ENCODE data around the gene AATK.
"Not testable (repeated sequence)": the region's sequence is repeated elsewhere in the genome, so short reads cannot be mapped to it uniquely, and the experiment has no call there.

AATK gene

DNA sequence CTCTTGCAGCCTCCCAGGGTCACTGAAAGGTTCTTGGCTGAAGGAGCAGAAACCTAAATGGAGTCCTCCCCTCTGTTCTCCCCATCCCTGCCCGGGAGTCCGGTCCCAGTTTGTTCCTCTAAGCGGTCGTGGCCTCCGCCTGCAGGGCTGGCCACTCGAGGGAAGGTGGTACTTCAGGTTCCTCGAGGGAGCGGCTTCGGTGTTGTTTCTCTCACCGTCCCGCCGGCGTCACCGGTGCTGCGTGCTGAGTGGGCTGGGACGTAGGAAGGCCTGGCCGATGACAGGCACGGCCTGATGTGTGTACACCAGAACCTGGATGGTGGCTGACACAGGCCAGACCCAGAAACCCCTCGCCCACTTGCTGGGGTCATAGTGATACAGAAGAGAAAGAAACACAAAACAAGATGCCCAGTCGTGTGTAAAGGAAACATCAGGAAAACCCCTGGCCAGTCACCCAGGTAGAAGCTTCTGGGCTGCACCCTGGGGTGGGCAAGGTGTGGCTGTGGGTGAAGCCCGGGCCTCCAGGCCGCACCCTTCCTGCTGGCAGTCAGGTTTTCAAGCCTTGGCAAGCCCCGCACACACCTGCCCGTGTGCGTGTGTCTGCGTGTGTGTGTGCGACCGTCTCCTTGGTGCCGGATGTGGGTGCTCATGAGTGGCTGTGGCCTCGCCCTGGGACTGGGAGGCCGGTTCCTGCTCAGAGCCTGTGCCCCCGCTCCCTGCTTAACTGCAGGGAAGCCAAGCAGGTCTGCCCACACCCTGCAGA is 79.1 kb downstream of the AATK start:
- DNase-seq, result no peak

DNA sequence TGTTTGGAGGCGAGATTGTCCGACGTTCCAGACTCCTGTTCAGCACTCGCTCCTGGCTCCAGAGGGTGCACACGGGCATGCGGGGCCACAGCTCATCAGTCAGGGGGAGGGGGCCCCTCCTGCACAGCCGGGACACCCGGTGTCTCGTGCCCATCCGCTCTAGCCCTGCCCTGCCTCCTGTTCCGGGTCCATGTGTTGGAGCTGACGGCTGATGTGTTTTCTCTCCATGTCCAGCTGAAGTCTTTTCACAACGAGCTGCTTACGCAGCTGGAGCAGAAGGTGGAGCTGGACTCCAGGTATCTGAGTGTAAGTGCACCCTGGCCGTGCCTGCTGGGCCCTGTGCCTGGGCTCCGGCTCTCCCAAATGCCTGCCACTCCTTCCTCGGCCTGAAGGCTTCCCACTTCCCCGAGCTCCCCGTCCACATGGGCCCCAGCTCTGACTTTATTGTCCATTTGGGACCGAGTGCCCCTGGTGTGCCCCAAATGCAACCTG is 80.6 kb downstream of the AATK start:
- DNase-seq, result no peak

DNA sequence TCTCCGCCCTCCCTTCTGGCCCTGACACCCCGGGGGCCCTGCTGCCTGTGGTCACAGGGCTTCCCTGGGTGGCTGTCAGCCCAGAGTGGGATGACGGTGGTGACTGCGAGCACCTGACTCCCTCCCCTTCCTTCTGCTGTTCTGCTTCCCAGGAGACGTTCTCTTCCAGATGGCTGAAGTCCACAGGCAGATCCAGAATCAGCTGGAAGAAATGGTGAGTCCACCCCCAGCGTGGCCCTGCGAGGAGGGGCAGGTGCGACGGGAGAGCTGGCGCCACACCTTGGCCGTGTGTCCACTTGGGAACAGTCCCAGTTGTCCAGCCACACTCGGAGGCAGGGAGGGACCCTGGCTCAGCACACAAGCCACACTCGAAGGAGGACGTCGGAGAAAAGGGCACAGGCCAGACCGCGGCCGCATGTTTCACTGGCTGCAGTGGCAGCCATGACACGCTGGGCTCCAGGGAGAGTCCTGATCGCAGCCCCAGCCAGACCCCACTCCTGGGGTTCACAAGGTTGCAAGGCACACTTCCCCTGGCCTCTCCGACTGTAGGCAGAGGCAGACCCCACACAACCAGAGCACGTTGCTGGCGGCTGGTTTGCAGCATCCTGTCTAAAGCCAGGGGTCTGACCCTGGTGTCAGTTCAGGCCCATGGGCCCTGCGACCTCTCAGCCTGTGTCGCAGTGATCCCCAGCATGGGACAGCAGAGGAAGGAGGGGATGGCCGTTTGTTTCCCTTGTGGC is 81.2 kb downstream of the AATK start:
- no peak for DNase-seq

DNA sequence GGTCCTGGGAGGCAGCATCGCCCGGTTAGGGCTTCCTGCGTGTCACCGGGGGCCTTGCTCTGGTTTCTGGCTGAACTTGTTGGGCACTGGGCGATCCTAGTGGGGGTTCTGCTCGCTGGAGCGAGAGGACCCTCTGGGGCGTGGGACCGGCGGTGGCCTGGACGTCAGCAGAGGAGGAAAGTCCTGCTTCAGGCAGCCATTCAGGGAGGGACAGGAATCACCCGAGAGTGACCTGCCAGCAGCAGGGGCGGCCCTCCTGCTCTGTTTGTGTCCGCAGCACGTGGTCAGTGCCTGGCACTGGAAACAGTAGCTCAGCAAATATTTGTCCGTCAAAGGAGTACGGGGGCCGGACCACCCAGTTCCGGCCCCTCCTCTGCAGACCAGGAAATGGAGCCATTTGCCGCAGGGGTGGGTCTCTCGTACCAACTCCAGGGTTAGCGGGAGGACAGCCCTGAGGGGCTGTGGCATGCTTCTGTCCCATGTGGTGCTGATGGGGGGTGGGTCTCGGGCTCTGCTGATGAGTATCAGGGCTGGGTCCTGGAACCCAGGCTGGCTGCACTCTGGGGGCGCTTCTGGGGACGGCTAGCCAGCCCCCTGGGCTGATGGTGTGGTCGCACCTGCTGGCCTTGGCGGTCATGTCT is 82.8 kb downstream of the AATK start:
- no peak for DNase-seq

DNA sequence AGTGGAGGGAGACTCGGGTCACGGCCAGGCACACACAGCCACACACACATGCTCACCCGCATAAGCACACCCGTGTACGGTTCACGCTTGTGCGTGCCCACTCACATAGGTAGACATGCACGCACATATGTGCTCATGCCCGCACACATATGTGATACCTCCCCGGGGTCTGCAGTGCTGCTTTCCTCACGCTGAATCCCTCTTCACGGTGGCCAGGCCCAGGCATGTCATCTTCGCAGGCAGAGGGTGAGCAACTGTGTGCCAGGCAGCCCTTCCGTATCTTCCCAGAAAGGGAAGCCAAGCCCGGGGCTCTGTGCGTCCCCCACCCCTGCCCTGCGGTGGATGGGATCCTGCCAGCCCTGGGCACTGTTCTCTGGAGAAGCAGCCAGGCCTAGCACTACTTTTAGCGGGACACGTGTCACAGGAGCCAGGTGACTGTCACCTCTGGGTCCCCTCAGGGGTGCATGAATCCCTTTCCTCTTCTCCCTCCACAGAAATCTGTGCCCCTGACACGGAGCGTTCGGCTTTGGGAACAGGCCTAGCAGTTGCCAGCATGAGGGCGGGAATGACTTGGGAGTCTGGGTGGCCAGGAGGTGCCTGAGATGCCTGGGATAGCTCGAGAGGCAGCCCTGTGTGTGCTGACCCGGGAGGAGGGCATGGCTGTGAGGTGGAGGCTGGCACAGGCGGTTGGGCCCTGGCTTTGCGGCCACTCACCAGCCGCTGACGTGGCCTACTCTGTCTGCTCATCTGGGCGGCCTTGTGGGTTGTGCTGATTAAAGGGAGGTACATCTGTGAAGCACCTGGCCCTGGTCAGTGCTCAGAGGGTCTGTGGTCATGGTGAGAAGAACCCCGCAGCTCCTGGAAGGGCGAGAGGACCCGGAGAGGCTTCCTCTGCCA is 83.6 kb downstream of the AATK start:
- no peak for DNase-seq

DNA sequence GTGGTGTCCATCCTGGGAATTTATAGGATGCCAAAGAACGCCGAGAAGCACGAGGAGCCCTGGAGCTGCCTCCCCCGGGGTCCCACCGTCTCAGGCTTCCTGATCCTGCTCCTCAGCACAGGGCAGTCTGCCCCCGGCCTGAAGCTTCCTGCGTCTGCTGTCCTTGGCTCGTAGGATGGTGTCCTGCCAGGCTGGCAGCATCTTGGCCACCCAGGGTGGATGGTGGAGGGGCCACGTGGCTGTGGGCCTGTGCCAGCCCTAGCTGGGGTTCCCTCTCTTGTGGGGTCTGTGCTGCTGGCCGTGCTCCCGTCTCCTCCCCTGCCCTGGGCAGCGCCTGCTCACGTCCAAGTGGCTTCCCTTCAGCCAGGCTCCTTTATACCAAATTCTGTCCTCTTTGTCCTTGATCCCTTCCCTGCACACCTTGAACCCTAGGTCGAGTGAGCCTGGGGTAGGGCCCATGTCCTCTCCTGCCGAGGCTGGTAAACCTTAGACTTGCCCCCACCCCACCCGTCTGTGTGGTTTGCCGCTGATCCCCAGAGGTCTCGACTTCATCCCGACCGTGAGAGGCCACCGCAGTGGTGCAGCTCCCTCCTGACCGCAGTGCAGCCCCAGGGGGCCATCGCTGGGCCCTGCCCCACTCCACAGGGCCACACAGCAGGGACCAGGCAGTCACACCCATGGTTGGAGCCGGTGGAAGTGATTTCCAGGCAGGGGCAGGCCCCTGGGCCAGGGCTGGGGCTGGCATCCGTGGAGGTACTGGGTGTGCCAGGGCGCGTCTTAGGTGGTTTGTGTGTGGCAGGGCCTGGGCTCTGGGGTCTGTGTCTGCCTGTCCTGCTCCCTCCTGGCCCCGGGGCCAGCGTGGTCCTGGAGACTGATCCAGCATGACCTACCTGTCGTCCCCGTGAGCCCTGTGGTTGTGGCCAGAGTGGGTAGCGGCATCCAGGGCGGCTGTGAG is 84.5 kb downstream of the AATK start:
- DNase-seq, result no peak

DNA sequence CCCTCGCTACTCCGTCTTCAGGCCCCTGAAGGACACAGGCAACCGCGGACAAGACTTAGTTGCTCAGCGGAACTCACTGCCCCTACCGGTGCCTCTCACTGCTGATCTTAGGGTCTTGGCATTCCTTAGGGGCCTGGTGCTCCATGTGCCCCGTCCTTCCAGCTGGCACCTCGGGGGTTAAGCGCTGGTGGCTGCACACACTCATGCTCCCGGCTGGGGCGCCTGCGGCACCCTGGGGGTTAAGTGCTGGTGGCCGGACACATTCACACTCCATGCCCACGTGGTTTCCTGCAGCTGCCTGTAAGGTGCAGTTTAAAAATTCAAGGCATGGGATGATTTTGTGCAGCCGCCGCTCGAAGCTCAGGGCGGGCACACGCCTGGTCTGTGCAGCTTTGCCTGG is 86.0 kb downstream of the AATK start:
- no peak for DNase-seq

DNA sequence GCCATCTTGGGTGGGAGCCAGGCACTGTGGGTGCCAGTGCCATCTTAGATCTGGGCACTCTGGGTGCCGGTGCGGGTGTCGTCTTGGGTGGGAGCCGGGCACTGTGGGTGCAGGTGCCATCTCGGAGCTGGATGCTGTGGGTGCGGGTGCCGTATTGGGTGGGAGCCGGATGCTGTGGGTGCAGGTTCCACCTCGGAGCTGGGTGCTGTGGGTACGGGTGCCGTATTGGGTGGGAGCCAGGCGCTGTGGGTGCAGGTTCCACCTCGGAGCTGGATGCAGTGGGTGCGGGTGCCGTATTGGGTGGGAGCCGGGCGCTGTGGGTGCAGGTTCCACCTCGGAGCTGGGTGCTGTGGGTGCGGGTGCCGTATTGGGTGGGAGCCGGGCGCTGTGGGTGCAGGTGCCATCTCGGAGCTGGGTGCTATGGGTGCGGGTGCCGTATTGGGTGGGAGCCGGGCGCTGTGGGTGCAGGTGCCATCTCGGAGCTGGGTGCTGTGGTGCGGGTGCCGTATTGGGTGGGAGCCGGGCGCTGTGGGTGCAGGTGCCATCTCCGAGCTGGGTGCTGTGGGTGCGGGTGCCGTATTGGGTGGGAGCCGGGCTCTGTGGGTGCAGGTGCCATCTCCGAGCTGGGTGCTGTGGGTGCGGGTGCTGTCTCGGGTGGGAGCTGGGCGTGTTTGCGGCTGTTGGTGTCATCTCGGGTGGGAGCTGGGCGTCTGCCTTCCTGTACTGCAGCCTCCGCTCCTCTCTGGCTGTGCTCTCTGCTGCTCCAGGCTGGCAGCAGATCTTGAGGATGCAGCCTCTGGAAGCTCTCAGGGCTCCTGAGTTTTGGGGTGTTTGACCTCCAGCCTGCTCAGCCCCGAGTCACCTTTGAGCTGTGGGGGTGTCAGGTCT is 87.8 kb downstream of the AATK start:
- DNase-seq, result not testable (repeated sequence)

DNA sequence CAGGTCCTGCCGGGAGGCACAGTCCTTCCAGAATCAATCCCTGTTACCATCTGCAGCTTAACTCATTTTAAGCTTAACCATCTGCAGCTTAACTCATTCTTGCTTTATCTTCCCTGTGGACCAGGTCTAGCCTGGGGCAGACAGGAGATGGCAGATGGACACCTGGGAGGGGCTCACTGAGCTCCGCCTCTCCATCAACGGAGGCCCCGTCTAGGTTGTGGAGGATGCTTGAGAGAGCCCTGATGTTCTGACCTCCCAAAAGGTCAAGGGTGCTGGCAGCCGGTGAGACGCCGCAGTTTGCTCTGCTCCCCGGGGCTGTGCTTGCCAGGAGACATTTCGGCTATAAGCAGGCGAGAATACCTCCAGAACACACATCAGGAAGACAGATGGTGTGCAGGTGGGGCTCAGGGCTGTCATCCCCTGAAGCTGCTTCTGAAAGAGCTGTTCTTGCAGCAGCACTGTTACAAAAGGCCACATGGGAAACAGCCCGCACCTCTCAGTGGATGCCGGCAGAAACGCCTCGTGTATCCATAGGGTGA is 89.8 kb downstream of the AATK start:
- no peak for DNase-seq

DNA sequence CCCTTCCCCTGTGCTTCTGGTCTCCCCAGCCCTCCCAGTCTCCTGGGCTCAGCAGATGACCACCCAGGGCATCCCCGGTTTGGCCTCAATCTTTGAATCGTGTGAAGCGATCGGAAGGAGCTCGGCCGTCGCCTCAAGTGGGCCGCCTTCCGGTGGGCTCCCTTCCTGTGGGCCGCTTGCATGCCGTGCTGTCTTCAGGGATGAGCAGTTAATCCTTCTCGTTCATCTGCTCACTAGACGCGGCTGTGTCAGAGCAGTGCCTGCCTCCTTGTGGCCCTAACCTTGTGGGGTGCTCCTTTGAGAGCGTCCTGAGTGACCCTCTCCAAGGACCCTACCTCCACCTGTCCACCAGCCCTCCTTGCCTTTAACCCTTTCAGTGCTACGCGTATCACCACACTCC is 90.7 kb downstream of the AATK start:
- DNase-seq, result no peak

DNA sequence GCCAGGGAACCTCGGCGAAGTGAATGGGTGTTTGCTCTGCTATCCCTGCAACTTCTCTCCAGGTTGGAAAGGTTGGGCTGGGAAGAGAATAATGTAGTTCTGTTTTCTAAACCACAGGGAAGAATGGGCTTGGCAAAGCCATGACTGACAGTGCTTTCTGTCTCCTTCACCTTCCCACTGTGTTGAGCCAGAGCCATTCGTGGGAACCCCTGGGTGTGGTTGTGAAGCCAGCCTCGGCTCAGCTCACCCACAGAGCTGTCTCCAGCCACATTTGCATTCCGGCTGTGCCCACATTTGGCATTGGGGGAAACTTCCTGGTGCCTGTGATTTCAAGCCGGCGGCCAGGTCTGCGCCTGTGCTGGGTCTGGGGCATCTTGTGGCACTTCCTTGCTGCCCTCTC is 91.1 kb downstream of the AATK start:
- no peak for DNase-seq

DNA sequence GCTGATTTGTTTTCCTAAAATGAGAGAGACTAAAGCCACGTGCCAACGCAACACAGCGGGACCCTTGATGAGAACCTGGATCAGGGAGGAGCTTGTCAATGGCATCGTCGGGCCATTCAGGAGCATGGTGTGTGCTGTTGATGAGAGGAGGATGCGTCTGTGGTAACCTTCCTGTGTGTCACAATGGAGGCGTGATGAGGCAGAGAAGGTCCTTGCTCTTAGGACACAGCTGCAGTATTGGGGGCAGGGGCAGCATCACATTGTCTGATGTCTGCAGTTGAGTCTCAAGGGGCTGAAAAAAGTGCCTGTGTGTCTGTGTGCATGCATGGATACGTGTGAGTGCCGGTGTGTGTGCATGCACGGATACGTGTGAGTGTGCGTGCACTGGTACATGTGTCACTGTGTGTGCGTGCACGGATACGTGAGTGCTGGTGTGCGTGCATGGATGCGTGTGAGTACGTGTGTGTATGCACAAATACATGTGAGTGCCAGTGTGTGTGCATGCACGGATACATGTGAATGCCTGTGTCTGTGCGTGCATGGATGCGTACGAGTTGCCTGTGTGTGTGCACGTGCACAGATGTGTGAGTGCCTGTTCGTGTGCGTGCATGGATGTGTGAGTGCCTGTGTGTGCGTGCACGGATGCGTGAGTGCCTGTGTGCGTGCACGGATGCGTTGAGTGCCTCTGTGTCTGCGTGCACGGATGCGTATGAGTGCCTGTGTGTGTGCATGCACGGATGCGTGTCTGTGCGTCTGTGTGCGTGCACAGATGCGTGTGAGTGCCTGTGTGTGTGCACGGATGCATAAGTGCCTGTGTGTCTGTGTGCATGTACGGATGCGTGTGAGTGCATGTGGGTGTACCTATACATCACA is 91.8 kb downstream of the AATK start:
- no peak for DNase-seq

DNA sequence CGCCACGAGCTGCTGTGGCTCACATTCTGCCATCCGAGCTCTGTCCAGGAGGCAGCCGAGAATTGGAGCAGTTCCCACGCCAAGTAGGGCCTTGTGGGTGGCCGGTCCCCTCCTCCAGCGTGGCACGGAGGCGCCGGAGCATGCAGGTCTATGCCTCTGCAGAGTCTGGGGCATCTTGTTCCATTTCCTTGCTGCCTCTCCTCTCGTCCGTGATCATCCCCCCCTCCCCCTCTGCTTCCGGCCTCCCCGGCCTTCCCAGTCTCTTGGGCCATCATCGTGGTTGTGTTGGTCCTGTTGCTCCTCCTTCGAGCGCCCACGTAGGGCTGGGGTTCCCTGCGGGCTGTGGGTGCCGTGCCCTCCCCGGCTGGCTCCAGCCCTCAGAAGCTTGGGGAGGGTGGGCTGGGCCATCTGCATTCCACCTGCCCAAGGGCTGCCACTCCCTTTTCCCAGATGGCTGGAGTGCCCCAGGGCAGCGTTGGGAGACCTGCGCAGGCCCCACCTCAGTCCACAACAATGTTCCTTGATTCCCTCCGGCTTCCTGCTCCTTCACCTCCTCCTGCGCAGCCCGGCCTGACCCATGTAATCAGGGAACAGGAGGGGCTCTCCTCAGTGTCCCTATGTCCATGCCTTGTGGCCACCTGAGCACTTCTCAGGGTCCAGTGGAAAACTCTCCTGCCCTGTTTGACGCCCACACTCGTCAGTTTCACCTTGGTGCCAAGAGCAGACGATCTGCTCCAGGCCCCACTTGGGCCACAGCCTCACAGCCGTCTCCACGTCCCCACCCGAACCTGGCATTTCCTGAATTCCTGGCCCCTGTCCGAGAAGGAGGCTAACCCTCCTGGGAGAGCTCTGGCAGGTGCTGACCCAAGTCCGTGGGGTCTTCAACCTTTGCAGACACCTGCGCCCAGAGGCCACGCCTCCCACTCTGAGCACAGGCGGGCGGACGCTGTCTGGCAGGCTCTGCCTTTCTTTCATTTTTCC is 94.0 kb downstream of the AATK start:
- DNase-seq, result no peak

DNA sequence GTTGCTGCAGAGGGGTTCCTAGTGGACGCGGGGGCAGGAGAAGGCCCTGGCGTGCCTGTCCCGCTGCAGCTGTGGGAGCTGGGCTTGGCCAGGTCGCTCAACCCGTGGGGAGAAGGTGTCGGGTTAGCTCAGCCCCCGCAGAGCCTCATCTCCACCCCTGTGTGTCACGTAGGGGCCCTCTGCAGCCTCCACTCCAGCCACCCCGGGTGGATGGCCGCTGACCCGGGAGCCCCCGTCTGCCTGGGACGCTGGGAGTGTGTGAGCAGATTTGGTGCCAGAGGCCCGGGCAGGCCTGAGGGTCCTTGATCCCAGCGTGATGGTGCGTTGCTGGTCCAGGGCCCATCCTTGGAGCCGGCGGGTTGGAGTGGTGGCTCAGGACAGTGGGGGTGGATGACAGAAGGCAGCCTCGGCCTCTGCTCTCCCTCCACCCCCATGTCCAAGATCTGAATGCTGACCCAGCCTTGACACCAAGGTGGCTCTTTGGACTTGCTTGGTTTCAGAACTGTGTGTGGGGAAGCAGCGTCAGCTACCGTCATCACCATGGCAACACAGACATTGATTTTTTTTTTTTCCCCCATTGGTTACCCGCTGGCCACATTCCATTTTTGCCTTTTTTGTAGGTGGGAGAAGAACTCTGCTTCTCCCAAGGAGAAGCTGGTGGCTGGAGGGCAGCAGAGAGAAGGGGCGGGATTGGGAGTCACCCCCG is 95.3 kb downstream of the AATK start:
- DNase-seq, result no peak

DNA sequence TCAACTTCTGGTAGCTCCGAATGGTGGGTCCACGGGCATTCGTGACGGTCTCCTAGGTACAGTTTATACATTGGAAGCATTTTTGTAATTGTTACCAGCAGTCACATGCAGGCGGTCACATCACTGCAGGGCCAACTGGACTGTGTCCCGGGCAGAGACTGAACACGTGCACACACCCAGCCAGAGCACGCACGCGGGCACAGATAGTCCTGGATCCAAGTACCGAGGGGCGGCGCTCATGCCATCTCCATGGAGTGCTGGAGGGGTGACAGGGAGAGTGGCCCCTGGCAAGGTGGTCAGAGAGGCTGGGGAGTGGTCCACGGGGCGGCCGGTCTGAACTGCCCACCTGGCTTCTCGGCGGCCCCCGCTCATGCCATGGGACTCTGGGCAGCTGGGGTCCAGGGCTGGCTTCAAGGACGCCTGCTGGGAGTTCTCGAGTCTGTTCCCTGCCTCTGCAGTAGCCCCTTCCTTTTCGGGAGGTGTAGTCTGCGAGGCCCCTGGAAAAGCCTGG is 96.8 kb downstream of the AATK start:
- DNase-seq, result no peak

DNA sequence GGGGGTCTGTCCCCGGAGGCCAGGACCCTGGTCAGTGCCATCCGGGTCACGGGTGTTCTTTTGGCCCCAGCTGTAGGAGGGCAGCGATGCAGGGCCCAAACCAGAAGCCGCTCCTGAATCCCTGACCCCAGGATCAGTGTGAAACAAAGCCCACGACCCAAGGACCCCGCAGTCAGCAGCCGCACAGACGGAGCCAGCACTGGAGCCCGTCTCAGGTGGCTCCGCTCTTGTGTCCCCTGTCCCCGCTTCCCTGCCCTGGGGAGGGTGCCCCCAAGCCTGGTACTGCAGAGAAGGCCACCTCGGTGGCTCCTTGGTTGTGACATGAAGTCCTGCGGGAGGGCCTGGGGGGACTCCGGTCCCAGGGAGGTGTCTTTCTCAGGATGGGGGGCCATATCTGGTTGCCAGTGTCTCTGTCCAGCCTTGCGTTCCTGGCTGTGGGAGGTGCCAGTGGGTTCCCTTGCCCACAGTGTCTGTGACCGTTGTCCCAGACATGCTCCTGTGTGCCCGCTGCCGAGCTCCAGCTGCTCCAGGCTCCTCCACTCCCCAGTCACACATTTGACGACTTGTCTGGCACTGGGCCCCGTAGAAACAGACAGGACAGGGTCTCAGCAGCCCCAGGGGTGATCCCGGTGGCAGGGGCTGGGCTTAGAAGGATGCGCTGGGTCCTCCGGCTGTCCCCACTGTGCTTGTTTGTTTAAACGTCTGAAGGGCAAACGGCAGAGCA is 97.4 kb downstream of the AATK start:
- no peak for DNase-seq
